Stomach (tissue), 4 donors: ENCODE data around the gene SHD.

ENCODE experiments used
- CTCF ChIP-seq, 7 experiments: fragments of 450-650 bp in 4 of 7; fragments of 200-600 bp in 3 of 7; sonication (generic) in 3 of 7; IDR thresholded peaks; one replicate each; pipeline ENCODE4 v1.5.1; 2016 to 2019; ENCODE audit warnings: antibody characterized with exemption in 7 of 7, control low read depth in 2 of 7, mild to moderate bottlenecking in 1 of 7
- EP300 ChIP-seq: sonication (generic); formaldehyde crosslinking; IDR thresholded peaks from one replicate; pipeline ENCODE4 v1.6.1; 2017; ENCODE audit warnings: antibody characterized with exemption
- POLR2A ChIP-seq, 4 donors: fragments of 450-650 bp; IDR thresholded peaks; one replicate each; pipeline ENCODE4 v1.6.1; 2016; ENCODE audit warnings: antibody characterized with exemption in 4 of 4, control low read depth in 2 of 4, mild to moderate bottlenecking in 1 of 4, moderate library complexity in 1 of 4

- TF ChIP-seq CTCF (IDR thresholded peaks at IDR 0.05) (no peak), POLR2A (IDR thresholded peaks at IDR 0.05) (no peak), EP300 (no peak)
Observed at GRCh38 chr19:4313847-4314490, 34.9 kb downstream of the SHD start.
